HepG2 (cell line): Measurements from ENCODE around the gene RABL6. TPM values are rescaled to one million over a fixed set of nuclear protein-coding genes. Genes with fewer than 3 reads are reported as not detected.

ENCODE experiments used
- ATAC-seq: fragments of 200-7000 bp; cut with Tn5 transposase; 3 replicates; pipeline ENCODE4 v1.9.1; 2020; ENCODE audit warnings: mild to moderate bottlenecking, moderate library complexity
- BruUV-seq: library from RNA; stranded (reverse); fragments of 400-500 nt; replicated peaks from 2 replicates; lab custom pipeline; 2021; lab: Mats Ljungman, UMichigan
- CTCF ChIA-PET: fragments of 300-600 bp; formaldehyde crosslinking; extraction: SDS; loops from one replicate; lab custom pipeline; 2021; ENCODE audit warnings: low total read pairs, inconsistent platforms, low intra/inter-chr PET ratio; lab: Yijun Ruan, JAX
- POLR2A ChIA-PET: fragments of 350-600 bp; sonication (Branson Sonifier 250); formaldehyde crosslinking; loops from one replicate; lab custom pipeline; 2020; ENCODE audit warnings: antibody characterized with exemption, inconsistent platforms; lab: Yijun Ruan, JAX
- DNase-seq: peaks from one replicate; pipeline ENCODE4 v3.0.0-alpha.2; 2015; ENCODE audit warnings: low spot score
- FAIRE-seq: peaks from 3 replicates; lab custom pipeline; 2011; peaks lifted over from hg19 to GRCh38; lab: Jason Lieb, UNC
- H2AFZ ChIP-seq: one replicate; pipeline ENCODE4 v1.6.1; 2011; ENCODE audit warnings: low read length, inconsistent platforms
- H3K27ac ChIP-seq: fragments of 300-600 bp; 3 replicates; pipeline ENCODE4 v1.8.0; 2011; ENCODE audit warnings: mixed run types, mild to moderate bottlenecking, mixed read lengths, low read length, inconsistent platforms; ENCODE audit not compliant: insufficient read depth; ENCODE audit errors: extremely low read length
- H3K27me3 ChIP-seq, 2 experiments: fragments of 200-600 bp in 1 of 2; 2 replicates in 1 of 2; 3 replicates in 1 of 2; pipeline versions ENCODE4 v1.6.0 to v1.8.0; 2011; ENCODE audit warnings: low read length in 2 of 2, mild to moderate bottlenecking in 2 of 2, moderate library complexity in 2 of 2, inconsistent platforms in 1 of 2; ENCODE audit not compliant: insufficient read depth in 2 of 2, control insufficient read depth in 1 of 2
- H3K36me3 ChIP-seq, 2 experiments: fragments of 200-600 bp in 1 of 2; replicated peaks in 1 of 2; 2 replicates in 1 of 2; 3 replicates in 1 of 2; pipeline versions ENCODE4 v1.5.1 to v1.8.0; 2011; ENCODE audit warnings: low read length in 2 of 2, inconsistent platforms in 1 of 2; ENCODE audit not compliant: insufficient read depth in 2 of 2, control insufficient read depth in 1 of 2
- H3K4me1 ChIP-seq: 2 replicates; pipeline ENCODE4 v1.5.1; 2012; ENCODE audit warnings: low read length, inconsistent platforms; ENCODE audit not compliant: insufficient read depth
- H3K4me2 ChIP-seq: 2 replicates; pipeline ENCODE4 v1.6.0; 2011; ENCODE audit warnings: low read depth, low read length, inconsistent platforms
- H3K4me3 ChIP-seq, 3 experiments: fragments of 200-600 bp in 1 of 3; sonication (generic), shearing (Covaris generic) in 1 of 3; replicated peaks in 1 of 3; 2 replicates each; pipeline ENCODE4 v1.5.1; 2011 to 2016; ENCODE audit warnings: low read length in 3 of 3, inconsistent platforms in 2 of 3, low read depth in 2 of 3, mild to moderate bottlenecking in 2 of 3, control low read depth in 1 of 3, mixed read lengths in 1 of 3; ENCODE audit not compliant: insufficient read depth in 1 of 3
- H3K79me2 ChIP-seq: one replicate; pipeline ENCODE4 v1.6.1; 2011; ENCODE audit warnings: low read length, inconsistent platforms; ENCODE audit not compliant: insufficient read depth
- H3K9ac ChIP-seq: 2 replicates; pipeline ENCODE4 v1.6.0; 2011; ENCODE audit warnings: mild to moderate bottlenecking, low read depth, low read length, inconsistent platforms; ENCODE audit not compliant: insufficient read depth
- H3K9me3 ChIP-seq: 2 replicates; pipeline ENCODE4 v1.5.1; 2012; ENCODE audit warnings: mild to moderate bottlenecking, low read length
- H4K20me1 ChIP-seq: 2 replicates; pipeline ENCODE4 v1.6.0; 2011; ENCODE audit warnings: inconsistent platforms, mild to moderate bottlenecking, low read length, moderate library complexity; ENCODE audit not compliant: insufficient read depth
- BRF2 ChIP-seq: sonication (generic); formaldehyde crosslinking; IDR thresholded peaks from 2 replicates; pipeline ENCODE4 v1.8.1; 2022; ENCODE audit warnings: mild to moderate bottlenecking, missing genetic modification reagents
- ESRRA ChIP-seq: sonication (generic); formaldehyde crosslinking; IDR thresholded peaks from 2 replicates; pipeline ENCODE4 v1.5.1; 2020; ENCODE audit warnings: mild to moderate bottlenecking, low read depth, missing genetic modification reagents
- FOXO4 ChIP-seq: sonication (generic); formaldehyde crosslinking; conservative IDR thresholded peaks from 2 replicates; pipeline ENCODE4 v1.8.1; 2023; ENCODE audit warnings: missing genetic modification reagents
- MED1 ChIP-seq: sonication (generic); formaldehyde crosslinking; IDR thresholded peaks from 2 replicates; pipeline ENCODE4 v1.4.0; 2020; ENCODE audit warnings: missing genetic modification reagents
- MYC ChIP-seq: sonication (generic); formaldehyde crosslinking; IDR thresholded peaks from 2 replicates; pipeline ENCODE4 v1.9.0; 2021; ENCODE audit warnings: missing genetic modification reagents, borderline replicate concordance
- NR0B2 ChIP-seq: sonication (generic); formaldehyde crosslinking; IDR thresholded peaks from 2 replicates; pipeline ENCODE4 v1.4.0; 2020; ENCODE audit warnings: mild to moderate bottlenecking, missing genetic modification reagents
- NR2F6 ChIP-seq, 2 experiments: IDR thresholded peaks; 2 replicates each; pipeline ENCODE4 v1.6.1; 2016; ENCODE audit warnings: antibody characterized with exemption in 1 of 2, mild to moderate bottlenecking in 1 of 2
- PAX8 ChIP-seq: sonication (generic); formaldehyde crosslinking; IDR thresholded peaks from 2 replicates; pipeline ENCODE4 v1.8.0; 2022; ENCODE audit warnings: mild to moderate bottlenecking, missing genetic modification reagents, borderline replicate concordance
- SP2 ChIP-seq: sonication (generic); formaldehyde crosslinking; IDR thresholded peaks from 2 replicates; pipeline ENCODE4 v1.5.1; 2020; ENCODE audit warnings: mild to moderate bottlenecking, missing genetic modification reagents
- SPEN ChIP-seq: sonication (generic); formaldehyde crosslinking; IDR thresholded peaks from 2 replicates; pipeline ENCODE4 v1.5.1; 2020; ENCODE audit warnings: low read depth, mild to moderate bottlenecking, missing genetic modification reagents
- ZBTB2 ChIP-seq: sonication (generic); formaldehyde crosslinking; IDR thresholded peaks from 2 replicates; pipeline ENCODE4 v1.8.0; 2022; ENCODE audit warnings: low read depth, missing genetic modification reagents
- ZBTB33 ChIP-seq: sonication (generic); formaldehyde crosslinking; IDR thresholded peaks from 2 replicates; pipeline ENCODE4 v1.4.0; 2020; ENCODE audit warnings: missing genetic modification reagents
- ZFX ChIP-seq: sonication (generic); formaldehyde crosslinking; IDR thresholded peaks from 2 replicates; pipeline ENCODE4 v1.4.0; 2020; ENCODE audit warnings: mild to moderate bottlenecking, low read depth, missing genetic modification reagents, moderate library complexity
- ZNF138 ChIP-seq: sonication (generic); formaldehyde crosslinking; IDR thresholded peaks from 2 replicates; pipeline ENCODE4 v1.5.0; 2020; ENCODE audit warnings: mild to moderate bottlenecking, low read depth, missing genetic modification reagents
- ZNF253 ChIP-seq: sonication (generic); formaldehyde crosslinking; IDR thresholded peaks from 2 replicates; pipeline ENCODE4 v1.8.0; 2022; ENCODE audit warnings: mild to moderate bottlenecking, missing genetic modification reagents, borderline replicate concordance
- ZNF468 ChIP-seq: sonication (generic); formaldehyde crosslinking; IDR thresholded peaks from 2 replicates; pipeline ENCODE4 v1.8.0; 2022; ENCODE audit warnings: mild to moderate bottlenecking, moderate library complexity, missing genetic modification reagents
- ZNF589 ChIP-seq: sonication (generic); formaldehyde crosslinking; conservative IDR thresholded peaks from 2 replicates; pipeline ENCODE4 v1.8.0; 2022; ENCODE audit warnings: mild to moderate bottlenecking, moderate library complexity, missing genetic modification reagents
- ZNF747 ChIP-seq: sonication (generic); formaldehyde crosslinking; IDR thresholded peaks from 2 replicates; pipeline ENCODE4 v1.8.1; 2023; ENCODE audit warnings: missing genetic modification reagents, mild to moderate bottlenecking, borderline replicate concordance
- WGBS: methylation state at CpG from one replicate; pipeline ENCODE4 v1.1.6; 2017; ENCODE audit warnings: low lambda C conversion rate; 5-methylcytosine and 5-hydroxymethylcytosine counted together
- in situ Hi-C: cut with HindIII; loops from 2 replicates; pipeline ENCODE4 v1.10.0; 2017; ENCODE audit warnings: low pct_unique_long_range_greater_than_20kb; ENCODE audit not compliant: extremely low pct_ligation_motif_present
- intact Hi-C: fragments of 100-400 bp; cut with micrococcal nuclease; formaldehyde crosslinking; loops from one replicate; pipeline ENCODE4 v1.10.0; 2022; ENCODE audit not compliant: unreplicated experiment
- polyA plus RNA-seq, 8 experiments: library from polyadenylated mRNA; depleted of rRNA in 3 of 8; stranded (reverse) in 7 of 8; unstranded in 1 of 8; fragments of >200 nt; fragmentation: Illumina TruSeq in 4 of 8; extraction: Trizol in 4 of 8; gene quantifications; 2 replicates each; pipeline versions ENCODE4 v1.2.1 to v1.2.3, GENCODE V29; 2011 to 2016; ENCODE audit warnings: low read depth in 4 of 8, missing spikeins in 1 of 8, mixed read lengths in 1 of 8; ENCODE audit not compliant: insufficient read depth in 1 of 8
- total RNA-seq, 5 experiments: library from RNA; depleted of rRNA; stranded (reverse); fragments of >200 nt; fragmentation: Illumina TruSeq; extraction: Trizol; gene quantifications; 2 replicates each; pipeline ENCODE4 v1.2.3, GENCODE V29; 2016; ENCODE audit warnings: low read depth in 1 of 5

The RABL6 gene
- total and polyA plus RNA-seq, 2 of the 13 experiments (the other 11 are each of a cell fraction or from before 2014, with no cell fraction given) = 81.5 to 125 TPM

- Histone ChIP-seq H3K27ac (peak overlapping the region; percentile 35), H3K4me1 (peaks cover 65% of the 10 kb centered on the region), H2AFZ (no peak overlapping the region), H3K9ac (no peak overlapping the region), H3K4me2 (peak overlapping the region; percentile 47), H3K4me3 (no peak overlapping the region; a peak in 1 of 6 replicates), H3K36me3 (no peaks in the 10 kb centered on the region), H3K79me2 (no peaks in the 10 kb centered on the region), H4K20me1 (no peaks in the 10 kb centered on the region), H3K9me3 (no peaks in the 10 kb centered on the region), H3K27me3 (peaks cover 2 to 14% of the 10 kb centered on the region in 2 experiments; a peak in 2 of 5 replicates)
- ATAC-seq = peak; percentile 34; the same call in 2 of the 3 replicates
- CTCF ChIA-PET = no interaction called here
- FAIRE-seq = no peak
- 69% methylated on average over 14 of the region's 17 CpGs for WGBS
- POLR2A ChIA-PET = interaction anchor here (1.4 kb wide), 1 partner anchor 34 kb away, joined by 3 read pairs; no protein-coding TSS in a partner anchor
- no TSS peak for BruUV-seq
- in situ Hi-C loops = no loop called here
- DNase-seq = no peak
- intact Hi-C loops = no loop called here
- TF ChIP-seq ZNF138 (CRISPR knock-in tag) = no peak
- TF ChIP-seq ZNF589 (CRISPR knock-in tag) = no peak
- no peak for TF ChIP-seq PAX8
- TF ChIP-seq ZNF747 = no peak
- TF ChIP-seq ZNF253 = no peak
- TF ChIP-seq NR2F6 (IDR thresholded peaks at IDR 0.05) = no peak
- peak; percentile 57; the same call in 1 of the 2 replicates for TF ChIP-seq NR2F6 (CRISPR knock-in tag; IDR thresholded peaks at IDR 0.05)
- no peak for TF ChIP-seq NR0B2 (CRISPR knock-in tag)
- peak; percentile 58 for TF ChIP-seq SPEN (CRISPR knock-in tag)
- TF ChIP-seq ZNF468 (CRISPR knock-in tag) = no peak
- no peak for TF ChIP-seq SP2
- TF ChIP-seq MYC (CRISPR knock-in tag) = peak; percentile 21; the same call in 1 of the 2 replicates
- peak; percentile 60; the same call in 1 of the 2 replicates for TF ChIP-seq ESRRA (CRISPR knock-in tag)
- TF ChIP-seq ZFX (CRISPR knock-in tag) = peak; percentile 45
- TF ChIP-seq FOXO4 (CRISPR knock-in tag) = no peak
- TF ChIP-seq MED1 (CRISPR knock-in tag) = peak; percentile 37; the same call in 1 of the 2 replicates
- no peak for TF ChIP-seq BRF2 (CRISPR knock-in tag)
- no peak for TF ChIP-seq ZBTB2
- peak; percentile 43; the same call in 1 of the 2 replicates for TF ChIP-seq ZBTB33 (CRISPR knock-in tag)
These were observed 45.5 kb upstream of the RABL6 start for GRCh38 chr9:136762221-136762691.
